ENCODE results near the gene ANAPC2.

DNA sequence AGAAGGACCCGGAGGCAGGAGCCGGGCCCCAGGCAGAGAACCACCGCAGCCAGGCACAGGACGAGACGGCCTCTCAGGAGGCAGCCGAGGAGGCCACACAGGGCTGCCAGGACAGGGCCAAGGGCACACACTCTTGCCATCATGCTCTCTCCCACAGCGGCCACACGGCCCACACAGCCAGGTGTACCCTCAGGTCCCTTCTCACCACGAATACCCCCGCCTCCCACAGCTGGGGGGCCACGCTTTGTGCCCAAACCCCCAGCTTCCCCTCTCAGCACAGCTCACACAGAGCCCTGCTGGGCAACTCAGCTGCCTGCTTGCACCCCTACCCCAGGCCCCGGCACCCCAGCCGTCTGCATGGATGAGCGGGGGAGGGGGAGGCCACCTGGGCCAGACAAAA, 5.4 kb upstream of the ANAPC2 start:
- TF ChIP-seq, protein P1, sequence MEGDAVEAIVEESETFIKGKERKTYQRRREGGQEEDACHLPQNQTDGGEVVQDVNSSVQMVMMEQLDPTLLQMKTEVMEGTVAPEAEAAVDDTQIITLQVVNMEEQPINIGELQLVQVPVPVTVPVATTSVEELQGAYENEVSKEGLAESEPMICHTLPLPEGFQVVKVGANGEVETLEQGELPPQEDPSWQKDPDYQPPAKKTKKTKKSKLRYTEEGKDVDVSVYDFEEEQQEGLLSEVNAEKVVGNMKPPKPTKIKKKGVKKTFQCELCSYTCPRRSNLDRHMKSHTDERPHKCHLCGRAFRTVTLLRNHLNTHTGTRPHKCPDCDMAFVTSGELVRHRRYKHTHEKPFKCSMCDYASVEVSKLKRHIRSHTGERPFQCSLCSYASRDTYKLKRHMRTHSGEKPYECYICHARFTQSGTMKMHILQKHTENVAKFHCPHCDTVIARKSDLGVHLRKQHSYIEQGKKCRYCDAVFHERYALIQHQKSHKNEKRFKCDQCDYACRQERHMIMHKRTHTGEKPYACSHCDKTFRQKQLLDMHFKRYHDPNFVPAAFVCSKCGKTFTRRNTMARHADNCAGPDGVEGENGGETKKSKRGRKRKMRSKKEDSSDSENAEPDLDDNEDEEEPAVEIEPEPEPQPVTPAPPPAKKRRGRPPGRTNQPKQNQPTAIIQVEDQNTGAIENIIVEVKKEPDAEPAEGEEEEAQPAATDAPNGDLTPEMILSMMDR (conservative IDR thresholded peaks at IDR 0.05; ENCODE audit: low read length): no peak
- no peak for TF ChIP-seq EZH2phosphoT487 (IDR thresholded peaks at IDR 0.05; ENCODE audit: borderline replicate concordance, low read depth, low read length)
